CD14-positive monocyte (primary cell): Measurements from ENCODE around the gene CDH23. TPM values are rescaled to one million over a fixed set of nuclear protein-coding genes. Genes with fewer than 3 reads are reported as not detected.
A peak's percentile ranks its signal among the peaks of the same experiment; 100 is the strongest.

ENCODE experiments used
- DNase-seq, 3 donors: peaks; one replicate each; pipeline ENCODE4 v3.0.0-alpha.2; 2011 to 2022
- H2AFZ ChIP-seq: 2 replicates; pipeline ENCODE4 v1.6.0; 2012; ENCODE audit warnings: mild to moderate bottlenecking, low read depth, low read length, inconsistent platforms; ENCODE audit not compliant: insufficient read depth, poor library complexity, severe bottlenecking
- H3K27ac ChIP-seq, 2 donors: 1 replicate in 1 of 2; 2 replicates in 1 of 2; pipeline ENCODE4 v1.5.1; 2012 to 2013; ENCODE audit warnings: low read length in 2 of 2, control low read depth in 1 of 2, inconsistent platforms in 1 of 2, low read depth in 1 of 2, mild to moderate bottlenecking in 1 of 2
- H3K27me3 ChIP-seq, 2 donors: one replicate each; pipeline versions ENCODE4 v1.6.0 to v1.6.1; 2011 to 2013; ENCODE audit warnings: low read length in 2 of 2; ENCODE audit not compliant: control insufficient read depth in 2 of 2, insufficient read depth in 2 of 2
- H3K36me3 ChIP-seq, 2 donors: replicated peaks in 1 of 2; 1 replicate in 1 of 2; 2 replicates in 1 of 2; pipeline versions ENCODE4 v1.5.1 to v1.6.1; 2012 to 2013; ENCODE audit warnings: low read length in 2 of 2, control low read depth in 1 of 2, inconsistent platforms in 1 of 2, mild to moderate bottlenecking in 1 of 2; ENCODE audit not compliant: insufficient read depth in 2 of 2, control insufficient read depth in 1 of 2
- H3K4me1 ChIP-seq, 2 donors: 1 replicate in 1 of 2; 2 replicates in 1 of 2; pipeline versions ENCODE4 v1.5.1 to v1.6.1; 2012 to 2013; ENCODE audit warnings: low read length in 2 of 2, control low read depth in 1 of 2, inconsistent platforms in 1 of 2, mild to moderate bottlenecking in 1 of 2, moderate library complexity in 1 of 2; ENCODE audit not compliant: insufficient read depth in 2 of 2, control insufficient read depth in 1 of 2
- H3K4me2 ChIP-seq: replicated peaks from 2 replicates; pipeline ENCODE3; 2012; ENCODE audit warnings: low read length, moderate library complexity, mild to moderate bottlenecking; ENCODE audit not compliant: poor library complexity, severe bottlenecking; ENCODE audit errors: extremely low read depth
- H3K4me3 ChIP-seq, 3 experiments: fragments of 200-600 bp in 1 of 3; sonication (generic) in 1 of 3; replicated peaks in 1 of 3; 1 replicate in 2 of 3; 2 replicates in 1 of 3; pipeline ENCODE4 v1.5.1; 2011 to 2013; ENCODE audit warnings: low read length in 3 of 3, mild to moderate bottlenecking in 3 of 3, control low read depth in 2 of 3, low read depth in 2 of 3, inconsistent platforms in 1 of 3, moderate library complexity in 1 of 3
- H3K79me2 ChIP-seq: 2 replicates; pipeline ENCODE4 v1.6.0; 2012; ENCODE audit warnings: mild to moderate bottlenecking, control low read depth, inconsistent platforms, low read length, moderate library complexity; ENCODE audit not compliant: insufficient read depth
- H3K9ac ChIP-seq: 2 replicates; pipeline ENCODE4 v1.6.0; 2017; ENCODE audit warnings: low read length, mild to moderate bottlenecking; ENCODE audit not compliant: insufficient read depth, poor library complexity, severe bottlenecking
- H3K9me3 ChIP-seq, 2 donors: replicated peaks in 1 of 2; 1 replicate in 1 of 2; 2 replicates in 1 of 2; pipeline versions ENCODE4 v1.5.1 to v1.6.1; 2012 to 2013; ENCODE audit warnings: low read length in 2 of 2, control low read depth in 1 of 2; ENCODE audit not compliant: control insufficient read depth in 1 of 2, insufficient read depth in 1 of 2
- H4K20me1 ChIP-seq: 2 replicates; pipeline ENCODE4 v1.6.0; 2012; ENCODE audit warnings: mild to moderate bottlenecking, low read length, control low read depth, moderate library complexity; ENCODE audit not compliant: insufficient read depth
- H3K27ac Mint-ChIP-seq, 7 donors: one replicate each; pipeline ENCODE4 v1.8.0; 2020; ENCODE audit warnings: mild to moderate bottlenecking in 7 of 7, mixed read lengths in 7 of 7, moderate library complexity in 6 of 7, inconsistent platforms in 2 of 7
- H3K27me3 Mint-ChIP-seq, 3 donors: one replicate each; pipeline ENCODE4 v1.8.0; 2021 to 2022; ENCODE audit warnings: low read depth in 3 of 3, mild to moderate bottlenecking in 3 of 3, mixed read lengths in 3 of 3, moderate library complexity in 3 of 3, inconsistent platforms in 1 of 3
- H3K36me3 Mint-ChIP-seq, 2 donors: one replicate each; pipeline ENCODE4 v1.8.0; 2020; ENCODE audit warnings: mixed read lengths in 2 of 2, inconsistent platforms in 1 of 2, mild to moderate bottlenecking in 1 of 2
- H3K4me1 Mint-ChIP-seq: one replicate; pipeline ENCODE4 v1.8.0; 2020; ENCODE audit warnings: mild to moderate bottlenecking, mixed read lengths
- H3K4me3 Mint-ChIP-seq, 2 donors: one replicate each; pipeline ENCODE4 v1.8.0; 2020; ENCODE audit warnings: mild to moderate bottlenecking in 2 of 2, mixed read lengths in 2 of 2, moderate library complexity in 1 of 2
- H3K9me3 Mint-ChIP-seq, 7 donors: one replicate each; pipeline ENCODE4 v1.8.0; 2020 to 2022; ENCODE audit warnings: mixed read lengths in 7 of 7, mild to moderate bottlenecking in 6 of 7, moderate library complexity in 6 of 7, inconsistent platforms in 2 of 7
- WGBS: methylation state at CpG from one replicate; pipeline ENCODE4 v1.1.5; 2013; ENCODE audit warnings: missing lambda C conversion rate; ENCODE audit not compliant: insufficient coverage; 5-methylcytosine and 5-hydroxymethylcytosine counted together
- intact Hi-C, 2 donors: fragments of 100-400 bp; cut with micrococcal nuclease; formaldehyde crosslinking; loops; one replicate each; pipeline versions ENCODE4 v1.15.0 to v1.15.1; 2023
- polyA plus RNA-seq, 3 donors: library from polyadenylated mRNA; depleted of rRNA in 1 of 3; unstranded in 2 of 3; stranded (reverse) in 1 of 3; fragments of 300-500 nt in 2 of 3; fragments of >200 nt in 1 of 3; fragmentation: Illumina TruSeq in 2 of 3; gene quantifications; 1 replicate in 2 of 3; 2 replicates in 1 of 3; pipeline ENCODE4 v1.2.3, GENCODE V29; 2012 to 2021
- TF ChIP-seq, protein P1 (sequence below): fragments of 200-600 bp; IDR thresholded peaks from one replicate; pipeline ENCODE4 v1.8.0; 2022; ENCODE audit warnings: antibody characterized with exemption, mild to moderate bottlenecking

CDH23 gene
- polyA plus RNA-seq, 3 donors, result 8.2 to 36.2 (median 10.5) TPM

GRCh38 chr10:71804077-71804476 is 407.4 kb downstream of the CDH23 start:
- Histone ChIP-seq H3K36me3 (no peaks in the 10 kb centered on the region), H2AFZ (no peak overlapping the region), H3K9me3 (no peaks in the 10 kb centered on the region), H3K9ac (no peak overlapping the region), H3K4me3 (peak overlapping the region in 1 of 3 experiments; percentile 23), H3K27me3 (no peaks in the 10 kb centered on the region), H3K27ac (peak overlapping the region in 1 of 2 donors; percentile 18), H3K4me2 (peak overlapping the region; percentile 35), H3K4me1 (peaks cover 65 to 81% of the 10 kb centered on the region in 2 donors), H3K79me2 (no peaks in the 10 kb centered on the region), H4K20me1 (peaks cover 6% of the 10 kb centered on the region)
- Mint-ChIP-seq H3K36me3 (peaks cover 12 to 14% of the 10 kb centered on the region in 2 donors), H3K9me3 (peaks cover 0 to 4% (median 0%) of the 10 kb centered on the region in 7 donors), H3K4me1 (peaks cover 80% of the 10 kb centered on the region), H3K27ac (peak overlapping the region; percentile 41 to 86 (median 76)), H3K4me3 (peak overlapping the region; percentile 28 to 72), H3K27me3 (peaks cover 0 to 9% (median 0%) of the 10 kb centered on the region in 3 donors)
- WGBS, result 17% methylated on average over 1 of the region's 4 CpGs
- peak; percentile 49 to 79 (median 63) for DNase-seq
- intact Hi-C loops, result no loop called here
- TF ChIP-seq, protein P1, sequence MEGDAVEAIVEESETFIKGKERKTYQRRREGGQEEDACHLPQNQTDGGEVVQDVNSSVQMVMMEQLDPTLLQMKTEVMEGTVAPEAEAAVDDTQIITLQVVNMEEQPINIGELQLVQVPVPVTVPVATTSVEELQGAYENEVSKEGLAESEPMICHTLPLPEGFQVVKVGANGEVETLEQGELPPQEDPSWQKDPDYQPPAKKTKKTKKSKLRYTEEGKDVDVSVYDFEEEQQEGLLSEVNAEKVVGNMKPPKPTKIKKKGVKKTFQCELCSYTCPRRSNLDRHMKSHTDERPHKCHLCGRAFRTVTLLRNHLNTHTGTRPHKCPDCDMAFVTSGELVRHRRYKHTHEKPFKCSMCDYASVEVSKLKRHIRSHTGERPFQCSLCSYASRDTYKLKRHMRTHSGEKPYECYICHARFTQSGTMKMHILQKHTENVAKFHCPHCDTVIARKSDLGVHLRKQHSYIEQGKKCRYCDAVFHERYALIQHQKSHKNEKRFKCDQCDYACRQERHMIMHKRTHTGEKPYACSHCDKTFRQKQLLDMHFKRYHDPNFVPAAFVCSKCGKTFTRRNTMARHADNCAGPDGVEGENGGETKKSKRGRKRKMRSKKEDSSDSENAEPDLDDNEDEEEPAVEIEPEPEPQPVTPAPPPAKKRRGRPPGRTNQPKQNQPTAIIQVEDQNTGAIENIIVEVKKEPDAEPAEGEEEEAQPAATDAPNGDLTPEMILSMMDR, result no peak

GRCh38 chr10:71805776-71806703 is 409.3 kb downstream of the CDH23 start:
- peaks cover 0 to 8% (median 0%) of the 10 kb centered on the region in 3 donors for H3K27me3 Mint-ChIP-seq
- H2AFZ ChIP-seq, result no peak overlapping the region
- TF ChIP-seq, protein P1, result no peak
- H3K36me3 Mint-ChIP-seq, result peaks cover 29 to 30% of the 10 kb centered on the region in 2 donors
- peaks cover 20% of the 10 kb centered on the region for H4K20me1 ChIP-seq
- H3K36me3 ChIP-seq, result peaks cover 8 to 16% of the 10 kb centered on the region in 2 donors
- H3K9me3 ChIP-seq, result no peaks in the 10 kb centered on the region
- H3K4me1 Mint-ChIP-seq, result peaks cover 73% of the 10 kb centered on the region
- H3K27ac Mint-ChIP-seq, result peak overlapping the region; percentile 70 to 92 (median 83)
- peaks cover 62 to 78% of the 10 kb centered on the region in 2 donors for H3K4me1 ChIP-seq
- no peaks in the 10 kb centered on the region for H3K27me3 ChIP-seq
- WGBS, result 62% methylated on average over 30 of the region's 41 CpGs
- H3K4me2 ChIP-seq, result peak overlapping the region; percentile 49
- intact Hi-C loops, result loop anchor here in 1 of 2 donors (5.0 kb wide), 1 partner anchor 34 kb away; the partner anchor contains the start of gene VSIR
- no peaks in the 10 kb centered on the region for H3K79me2 ChIP-seq
- peaks cover 0 to 4% (median 0%) of the 10 kb centered on the region in 7 donors for H3K9me3 Mint-ChIP-seq
- peak overlapping the region in 1 of 3 experiments; percentile 47 for H3K4me3 ChIP-seq
- peak overlapping the region; percentile 46 to 78 for H3K27ac ChIP-seq
- peak overlapping the region; percentile 27 to 60 for H3K4me3 Mint-ChIP-seq
- no peak overlapping the region for H3K9ac ChIP-seq
- peak; percentile 67 to 85 (median 72) for DNase-seq
